NCI-H146 (cell line): ENCODE measurements around the gene TMIE.
A peak's percentile ranks its signal among the peaks of the same experiment; 100 is the strongest.
"Not testable (repeated sequence)": the region's sequence is repeated elsewhere in the genome, so short reads cannot be mapped to it uniquely, and the experiment has no call there.

Experiments
- DNase-seq: peaks from one replicate; lab custom pipeline; 2025; lab: John Stamatoyannopoulos, UW

Gene TMIE

GRCh38 chr3:46722443-46722842 lies 21.3 kb downstream of the TMIE start:
- DNase-seq, result no peak

- no peak for DNase-seq
Measured at GRCh38 chr3:46724424-46724823, 23.2 kb downstream of the TMIE start.

GRCh38 chr3:46725621-46726314 lies 24.6 kb downstream of the TMIE start:
- DNase-seq, result no peak

GRCh38 chr3:46729038-46729437 lies 27.8 kb downstream of the TMIE start:
- DNase-seq, result no peak

- no peak for DNase-seq
Measured at GRCh38 chr3:46730819-46731218, 29.6 kb downstream of the TMIE start.

DNA sequence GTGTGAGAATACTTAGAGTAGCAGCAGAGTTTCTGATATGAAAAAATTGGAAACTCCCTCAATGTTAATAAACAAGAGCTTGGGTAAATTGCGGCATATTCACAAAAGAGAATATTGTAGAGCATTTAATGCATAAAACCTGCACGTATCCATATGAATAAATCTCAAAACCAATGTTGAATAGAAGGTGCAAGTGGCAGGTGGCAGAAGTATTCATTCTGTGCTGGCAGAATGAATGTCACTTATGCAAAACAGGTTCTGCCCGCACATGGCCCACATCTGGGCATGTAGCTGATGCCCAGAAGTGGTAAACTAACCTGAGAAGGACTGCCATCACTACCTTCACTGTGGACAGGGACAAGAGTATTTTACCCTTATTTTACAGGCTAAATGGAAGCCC lies 30.6 kb downstream of the TMIE start:
- DNase-seq, result no peak

DNA sequence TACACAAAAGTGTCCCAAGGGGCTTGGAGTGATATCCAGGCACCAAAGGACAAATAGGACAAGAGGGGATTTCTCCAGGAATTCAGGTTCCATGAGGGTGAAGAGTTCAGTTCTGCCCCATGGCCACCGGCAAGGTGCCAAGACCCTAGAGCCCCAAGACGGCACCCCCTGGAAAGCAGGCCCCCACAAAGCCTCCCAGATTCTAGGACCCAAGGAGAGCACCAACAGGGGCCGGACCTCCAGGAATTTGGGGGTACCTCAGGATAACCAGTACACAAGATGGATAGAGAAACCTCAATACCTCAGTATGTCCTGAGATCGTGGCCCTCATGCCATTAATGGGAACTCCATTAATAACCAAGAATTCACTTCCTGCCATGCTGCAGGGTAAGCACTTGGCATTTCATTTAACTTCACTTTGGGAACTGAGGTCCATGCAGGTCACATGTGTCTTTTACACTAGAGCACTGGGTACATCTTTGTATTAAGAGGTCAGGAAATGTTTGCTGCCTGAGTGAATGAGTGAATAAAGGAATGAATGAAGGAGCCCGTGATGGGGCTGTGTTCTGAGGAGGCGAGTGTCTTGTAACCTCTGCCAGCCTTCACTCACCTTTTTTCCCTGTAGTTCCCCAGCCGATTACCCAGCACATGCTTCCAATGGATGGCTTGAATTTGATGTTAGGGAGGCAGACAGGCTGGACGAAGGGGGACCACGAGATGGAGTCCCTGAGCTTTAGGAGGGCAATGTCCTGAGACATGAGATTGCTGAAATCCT lies 32.0 kb downstream of the TMIE start:
- no peak for DNase-seq

DNA sequence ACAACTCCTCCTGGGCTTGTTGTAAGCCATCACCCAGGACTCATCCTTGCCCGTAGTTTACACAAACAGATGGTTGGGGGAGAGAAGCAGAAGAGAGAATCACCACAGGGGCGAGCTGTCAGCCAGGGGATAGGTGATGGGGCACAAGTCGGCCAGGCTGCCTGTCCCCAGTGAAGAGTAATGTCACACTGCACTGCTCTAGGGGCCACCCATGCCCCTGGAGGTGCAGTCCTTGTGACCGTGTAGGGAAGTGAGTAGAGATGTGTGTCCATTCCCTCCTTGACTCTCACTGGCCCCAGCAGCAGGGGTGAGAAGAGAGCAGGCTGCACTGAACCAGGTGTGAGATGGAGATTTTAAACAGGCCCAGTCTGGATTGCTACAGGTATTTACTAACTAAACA lies 33.6 kb downstream of the TMIE start:
- DNase-seq, result no peak

DNA sequence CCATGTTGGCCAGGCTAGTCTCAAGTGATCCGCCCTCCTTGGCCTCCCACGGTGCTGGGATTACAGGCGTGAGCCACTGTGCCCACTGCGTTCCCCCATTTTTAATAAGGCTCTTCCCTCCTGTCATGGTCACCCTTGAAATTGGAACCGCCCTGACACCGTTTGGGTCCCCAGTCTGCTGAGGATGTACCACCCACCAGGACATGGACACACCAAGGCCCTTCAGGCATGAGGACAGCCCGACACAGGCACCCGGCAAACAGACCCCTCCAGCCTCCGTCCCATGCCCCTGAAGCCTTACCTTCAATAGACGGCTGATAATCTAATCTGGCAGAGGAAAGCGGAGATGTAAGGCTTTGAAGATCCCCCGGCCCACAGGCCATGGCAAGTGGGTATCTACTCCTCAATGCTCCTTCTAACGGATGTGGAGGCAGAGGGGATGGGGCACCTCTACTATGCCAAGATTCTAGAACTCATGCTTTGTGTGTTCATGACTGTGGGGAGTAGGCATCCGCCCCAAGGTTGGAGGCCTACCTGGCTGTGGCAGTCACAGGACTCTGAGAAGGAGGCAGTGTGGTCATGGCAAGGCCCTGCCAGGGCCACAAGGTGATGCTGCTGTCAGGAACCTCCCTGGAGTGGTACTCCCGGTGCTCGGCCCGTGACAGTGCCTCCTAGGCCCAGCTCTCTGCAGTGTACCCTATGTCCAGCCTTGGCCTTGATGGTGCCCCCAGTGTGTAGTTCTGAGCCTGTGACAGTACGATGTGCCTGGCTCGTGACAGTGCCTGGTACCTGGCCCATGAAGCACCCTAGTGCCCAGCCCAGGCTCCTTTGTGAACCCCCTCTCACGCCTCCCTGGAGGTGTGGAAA lies 35.0 kb downstream of the TMIE start:
- DNase-seq, result no peak

- DNase-seq, result no peak
Measured at GRCh38 chr3:46737329-46737731, 36.1 kb downstream of the TMIE start.

- not testable (repeated sequence) for DNase-seq
Measured at GRCh38 chr3:46739565-46739964, 38.4 kb downstream of the TMIE start.

- no peak for DNase-seq
Measured at GRCh38 chr3:46742992-46743585, 41.9 kb downstream of the TMIE start.

DNA sequence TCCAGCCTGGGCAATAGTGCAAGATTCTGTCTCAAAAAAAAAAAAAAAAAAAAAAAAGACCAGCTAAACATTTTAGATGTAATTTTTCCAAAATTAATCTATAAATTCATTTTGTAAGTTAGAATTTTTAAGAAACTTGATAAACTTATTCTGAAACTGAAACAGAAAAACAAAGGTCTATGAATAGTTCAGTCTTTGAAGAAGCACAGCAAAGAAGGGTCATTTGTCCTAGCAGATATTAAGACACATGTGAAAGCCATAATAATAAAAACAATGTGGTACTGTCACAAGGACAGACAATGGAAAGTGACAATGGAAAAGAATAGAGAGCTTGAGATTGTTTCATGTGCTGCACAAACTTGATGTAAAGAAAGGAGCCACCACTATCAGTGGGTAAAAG lies 45.5 kb downstream of the TMIE start:
- DNase-seq, result no peak

DNA sequence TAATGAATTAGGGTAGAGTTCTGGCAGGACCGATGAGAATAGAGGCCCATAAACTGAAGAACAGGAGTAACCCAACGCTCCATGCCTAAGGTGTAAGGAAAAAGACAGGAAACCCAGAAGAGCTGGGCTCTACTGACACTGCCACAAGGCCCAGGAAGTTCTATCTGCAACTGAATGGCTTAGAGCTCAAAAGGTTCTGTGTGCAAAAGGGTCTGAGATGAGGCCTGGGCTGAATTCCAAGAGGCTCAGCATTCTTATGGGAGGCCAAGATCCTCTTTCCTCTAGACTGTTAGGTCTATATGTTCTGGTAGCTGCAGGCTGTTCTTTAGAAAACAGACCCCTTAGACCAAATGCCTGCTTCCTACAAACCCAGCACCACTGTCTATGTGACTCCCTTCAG lies 47.0 kb downstream of the TMIE start:
- DNase-seq, result no peak

DNA sequence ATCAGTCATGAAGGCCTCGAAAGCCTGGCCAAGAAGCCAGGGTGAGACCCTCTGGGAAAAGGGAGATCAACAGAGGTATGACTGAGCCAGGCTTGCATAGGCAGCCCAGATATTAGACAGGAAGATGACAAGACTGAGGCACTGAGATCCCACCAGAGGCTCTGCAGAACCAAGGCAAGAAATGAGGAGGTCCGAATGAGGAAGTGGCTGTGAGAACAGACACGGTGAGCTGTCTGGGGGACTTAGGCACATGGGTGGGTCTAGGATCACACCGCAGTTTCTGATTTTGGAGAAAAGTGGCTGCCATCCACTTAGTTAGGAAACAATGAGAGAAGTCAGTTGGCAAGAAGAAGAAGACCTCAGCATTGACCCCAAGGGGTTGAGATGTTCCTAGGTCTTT lies 47.9 kb downstream of the TMIE start:
- DNase-seq, result no peak

DNA sequence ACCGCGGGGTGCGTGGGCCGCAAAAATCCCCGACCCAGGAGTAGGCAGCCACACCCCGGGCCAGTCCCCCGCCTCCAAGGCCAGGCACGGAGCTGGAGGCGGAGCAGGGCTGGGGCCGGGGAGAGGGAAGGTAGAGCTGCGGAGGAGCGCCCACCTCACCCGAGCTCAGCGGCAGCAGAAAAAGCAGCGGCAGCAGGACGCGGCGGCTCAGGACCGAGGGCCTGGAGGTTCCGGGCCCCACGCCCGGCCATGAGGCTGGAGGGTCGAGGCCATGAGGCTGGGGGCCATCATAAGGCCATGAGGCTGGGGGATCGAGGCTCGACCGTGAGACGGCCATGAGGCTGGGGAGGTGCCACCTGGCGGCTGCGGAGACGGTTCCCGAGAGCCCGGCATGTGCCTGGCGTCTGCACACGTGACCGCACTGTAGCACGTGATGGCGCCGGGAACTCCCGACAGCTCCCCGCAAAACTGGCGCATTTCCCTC lies 49.4 kb downstream of the TMIE start:
- no peak for DNase-seq

GRCh38 chr3:46753127-46753526 lies 51.9 kb downstream of the TMIE start:
- DNase-seq, result not testable (repeated sequence)

GRCh38 chr3:46755646-46756045 lies 54.5 kb downstream of the TMIE start:
- no peak for DNase-seq

DNA sequence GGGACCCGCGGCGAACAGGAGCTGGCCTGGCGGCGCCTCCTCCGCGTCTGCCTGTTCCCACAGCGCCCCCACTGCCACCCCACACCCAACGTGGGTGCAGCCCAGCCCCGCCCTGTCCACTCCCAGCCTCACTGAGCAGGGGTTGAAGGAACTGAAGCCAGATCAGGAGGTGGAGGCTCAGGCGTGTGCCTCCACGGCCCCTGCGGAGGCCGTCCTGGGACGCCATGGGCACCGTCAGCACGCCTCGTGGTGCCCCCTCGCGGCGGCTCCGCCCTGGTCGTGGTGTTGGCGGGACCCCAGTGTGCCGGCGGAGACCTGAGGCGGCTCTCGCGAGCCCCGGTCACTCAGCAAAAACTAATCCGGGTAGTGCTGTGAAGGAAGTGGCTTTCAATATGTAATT lies 55.5 kb downstream of the TMIE start:
- DNase-seq, result no peak

GRCh38 chr3:46759239-46760167 lies 58.3 kb downstream of the TMIE start:
- DNase-seq, result peak; percentile 9
